Articular chondrocyte of knee joint (primary cell): ENCODE results near the gene FAM9B. TPM values are rescaled to one million over a fixed set of nuclear protein-coding genes. Genes with fewer than 3 reads are reported as not detected.

Experiments used
- total RNA-seq: library from RNA; depleted of rRNA; stranded (reverse); fragments of >200 nt; gene quantifications from 2 replicates; pipeline ENCODE4 v1.2.3, GENCODE V29; 2012

The FAM9B gene
- not detected in 2 replicates for total RNA-seq

GRCh38 chrX:9033989-9034388, at the start of gene FAM9B:
Gene FAM9B, minus strand, starts transcription at chrX:9034127. Its CDS starts 1,141 bp downstream, at chrX:9032986.

Other genes with a start within 250 kb of the FAM9B start
- gene FAM9A, start 232.7 kb downstream of the FAM9B start, total RNA-seq = not detected in 2 replicates